Sigmoid colon (tissue), 4 donors: ENCODE results near the gene SLC38A4.

Experiments used
- CTCF ChIP-seq, 4 experiments: fragments of 450-650 bp in 3 of 4; fragments of 200-600 bp in 1 of 4; IDR thresholded peaks; one replicate each; pipeline ENCODE4 v1.5.1; 2016 to 2019; ENCODE audit warnings: antibody characterized with exemption in 4 of 4, mild to moderate bottlenecking in 3 of 4, moderate library complexity in 2 of 4
- EP300 ChIP-seq, 4 donors: sonication (generic); formaldehyde crosslinking; IDR thresholded peaks; one replicate each; pipeline ENCODE4 v1.6.1; 2017; ENCODE audit warnings: antibody characterized with exemption in 4 of 4
- POLR2A ChIP-seq, 2 donors: fragments of 450-650 bp; IDR thresholded peaks; one replicate each; pipeline ENCODE4 v1.6.1; 2016; ENCODE audit warnings: antibody characterized with exemption in 2 of 2, mild to moderate bottlenecking in 2 of 2, moderate library complexity in 2 of 2
- POLR2AphosphoS5 ChIP-seq, 4 donors: sonication (generic); formaldehyde crosslinking; IDR thresholded peaks; one replicate each; pipeline ENCODE4 v1.6.1; 2017; ENCODE audit warnings: antibody characterized with exemption in 4 of 4

GRCh38 chr12:46808317-46808716 lies 17.5 kb downstream of the SLC38A4 start:
- no peak for TF ChIP-seq CTCF (IDR thresholded peaks at IDR 0.05)
- TF ChIP-seq POLR2AphosphoS5 (IDR thresholded peaks at IDR 0.05), result no peak
- TF ChIP-seq POLR2A (IDR thresholded peaks at IDR 0.05), result no peak
- TF ChIP-seq EP300 (IDR thresholded peaks at IDR 0.05), result no peak
